Activated CD4-positive, alpha-beta T cell treated with anti-CD3 and anti-CD28 coated beads for 48 hours (primary cell): ENCODE results near the gene FBXW10B.
"Not testable (repeated sequence)": the region's sequence is repeated elsewhere in the genome, so short reads cannot be mapped to it uniquely, and the experiment has no call there.

ENCODE experiments used
- DNase-seq: peaks from one replicate; pipeline ENCODE4 v3.0.0-alpha.2; 2020

Gene FBXW10B

GRCh38 chr17:15630930-15631453 is 11.5 kb upstream of the FBXW10B start:
- not testable (repeated sequence) for DNase-seq

GRCh38 chr17:15629991-15630390 is 10.5 kb upstream of the FBXW10B start:
- DNase-seq, result not testable (repeated sequence)

GRCh38 chr17:15623661-15624209 is 4.2 kb upstream of the FBXW10B start:
- DNase-seq, result not testable (repeated sequence)

GRCh38 chr17:15623255-15623654 is 3.8 kb upstream of the FBXW10B start:
- not testable (repeated sequence) for DNase-seq

GRCh38 chr17:15622124-15622523 is 2.6 kb upstream of the FBXW10B start:
- DNase-seq, result not testable (repeated sequence)

GRCh38 chr17:15616828-15617227 is 2.7 kb downstream of the FBXW10B start:
- not testable (repeated sequence) for DNase-seq

- DNase-seq, result not testable (repeated sequence)
Measured at GRCh38 chr17:15615850-15616249, 3.7 kb downstream of the FBXW10B start.

- DNase-seq, result not testable (repeated sequence)
Measured at GRCh38 chr17:15613111-15613510, 6.4 kb downstream of the FBXW10B start.

GRCh38 chr17:15592960-15593359 is 26.5 kb downstream of the FBXW10B start:
- DNase-seq, result not testable (repeated sequence)

- DNase-seq, result not testable (repeated sequence)
Measured at GRCh38 chr17:15591986-15592385, 27.5 kb downstream of the FBXW10B start.

- not testable (repeated sequence) for DNase-seq
Measured at GRCh38 chr17:15590844-15591243, 28.7 kb downstream of the FBXW10B start.

GRCh38 chr17:15589544-15590536 is 29.7 kb downstream of the FBXW10B start:
- peak; percentile 37 for DNase-seq

GRCh38 chr17:15588017-15588416 is 31.5 kb downstream of the FBXW10B start:
- not testable (repeated sequence) for DNase-seq

GRCh38 chr17:15583313-15583712 is 36.2 kb downstream of the FBXW10B start:
- DNase-seq, result not testable (repeated sequence)

GRCh38 chr17:15581462-15581861 is 38.0 kb downstream of the FBXW10B start:
- not testable (repeated sequence) for DNase-seq

- DNase-seq, result not testable (repeated sequence)
Measured at GRCh38 chr17:15576848-15577247, 42.7 kb downstream of the FBXW10B start.

GRCh38 chr17:15574660-15575059 is 44.8 kb downstream of the FBXW10B start:
- not testable (repeated sequence) for DNase-seq

- DNase-seq, result not testable (repeated sequence)
Measured at GRCh38 chr17:15573870-15574269, 45.6 kb downstream of the FBXW10B start.
